Neural progenitor cell (in vitro differentiated cells): ENCODE results near the gene SIGLEC1. TPM values are rescaled to one million over a fixed set of nuclear protein-coding genes. Genes with fewer than 3 reads are reported as not detected.

ENCODE experiments used
- DNase-seq: peaks from one replicate; pipeline ENCODE4 v3.0.0-alpha.2; 2016; ENCODE audit warnings: low spot score
- H2AFZ ChIP-seq: fragments of 200-600 bp; sonication (generic); replicated peaks from 2 replicates; pipeline ENCODE4 v1.6.1; 2016; ENCODE audit warnings: antibody characterized with exemption
- H3F3A ChIP-seq: fragments of 200-600 bp; sonication (generic); 2 replicates; pipeline ENCODE4 v1.6.1; 2016; ENCODE audit warnings: antibody characterized with exemption, low read depth
- H3K27ac ChIP-seq: fragments of 200-600 bp; sonication (generic); 2 replicates; pipeline ENCODE4 v1.5.1; 2016; ENCODE audit warnings: mild to moderate bottlenecking
- H3K27me3 ChIP-seq: fragments of 200-600 bp; sonication (generic); 2 replicates; pipeline ENCODE4 v1.6.1; 2016; ENCODE audit warnings: mild to moderate bottlenecking, moderate library complexity
- H3K36me3 ChIP-seq: fragments of 200-600 bp; sonication (generic); 2 replicates; pipeline ENCODE4 v1.5.1; 2016
- H3K4me1 ChIP-seq: fragments of 200-600 bp; sonication (generic); 2 replicates; pipeline ENCODE4 v1.6.1; 2016; ENCODE audit warnings: mixed run types
- H3K4me2 ChIP-seq: fragments of 200-600 bp; sonication (generic); 2 replicates; pipeline ENCODE4 v1.6.1; 2016
- H3K4me3 ChIP-seq: fragments of 200-600 bp; sonication (generic); 2 replicates; pipeline ENCODE4 v1.5.1; 2016
- H3K79me2 ChIP-seq: fragments of 200-600 bp; sonication (generic); 2 replicates; pipeline ENCODE4 v1.6.1; 2016; ENCODE audit warnings: low read depth
- H3K9ac ChIP-seq: fragments of 200-600 bp; sonication (generic); 2 replicates; pipeline ENCODE4 v1.6.1; 2016
- H3K9me3 ChIP-seq: fragments of 200-600 bp; sonication (generic); 2 replicates; pipeline ENCODE4 v1.5.1; 2016; ENCODE audit warnings: low read depth
- H4K20me1 ChIP-seq: fragments of 200-600 bp; sonication (generic); 2 replicates; pipeline ENCODE4 v1.6.1; 2016; ENCODE audit warnings: low read depth
- H3K27ac Mint-ChIP-seq: 3 replicates; pipeline ENCODE4 v1.8.0; 2021; ENCODE audit warnings: mixed read lengths
- H3K27me3 Mint-ChIP-seq: 2 replicates; pipeline ENCODE4 v1.8.0; 2022; ENCODE audit warnings: low read depth, mild to moderate bottlenecking, inconsistent platforms, moderate library complexity, mixed read lengths; ENCODE audit not compliant: insufficient read depth
- H3K36me3 Mint-ChIP-seq: 3 replicates; pipeline ENCODE4 v1.8.0; 2021; ENCODE audit warnings: mixed read lengths
- H3K4me1 Mint-ChIP-seq: 3 replicates; pipeline ENCODE4 v1.8.0; 2021; ENCODE audit warnings: mixed read lengths
- H3K4me3 Mint-ChIP-seq: 3 replicates; pipeline ENCODE4 v1.8.0; 2021; ENCODE audit warnings: mild to moderate bottlenecking, moderate library complexity, mixed read lengths
- H3K9me3 Mint-ChIP-seq: 3 replicates; pipeline ENCODE4 v1.8.0; 2020; ENCODE audit warnings: mixed read lengths
- CTCF ChIP-seq: fragments of 200-600 bp; sonication (generic); IDR thresholded peaks from 2 replicates; pipeline ENCODE4 v1.5.1; 2017; ENCODE audit warnings: antibody characterized with exemption, mild to moderate bottlenecking
- EZH2 ChIP-seq: fragments of 200-600 bp; sonication (generic); IDR thresholded peaks from 2 replicates; pipeline ENCODE4 v1.6.1; 2017; ENCODE audit warnings: antibody characterized with exemption, mild to moderate bottlenecking, moderate library complexity
- EZH2phosphoT487 ChIP-seq: fragments of 200-600 bp; sonication (generic); IDR thresholded peaks from 2 replicates; pipeline ENCODE4 v1.6.1; 2017; ENCODE audit warnings: antibody characterized with exemption
- total RNA-seq: library from RNA; depleted of rRNA; stranded (reverse); fragments of >200 nt; gene quantifications from 2 replicates; pipeline ENCODE4 v1.2.3, GENCODE V29; 2015; ENCODE audit warnings: low replicate concordance

SIGLEC1 gene
- total RNA-seq, 1 donor from 2014 or later, result not detected

GRCh38 chr20:3681931-3682781, 30.2 kb downstream of the SIGLEC1 start, which contains the start of gene ADAM33:
Gene ADAM33, minus strand, starts transcription at chr20:3682010. Its CDS starts 6 bp downstream, at chr20:3682004.
- Histone ChIP-seq H3K4me1 (peaks cover 19% of the 10 kb centered on the region), H3K4me2 (peak within 1 kb of the TSS; percentile 92), H2AFZ (peak within 1 kb of the TSS; percentile 99), H4K20me1 (no peaks in the 10 kb centered on the region), H3K79me2 (no peaks in the 10 kb centered on the region), H3K4me3 (peak within 1 kb of the TSS; percentile 51), H3K9me3 (no peaks in the 10 kb centered on the region), H3K27ac (no peak within 1 kb of the TSS), H3K9ac (no peak within 1 kb of the TSS), H3K36me3 (no peaks in the 10 kb centered on the region), H3K27me3 (peaks cover 35% of the 10 kb centered on the region), H3F3A (peaks cover 15% of the 10 kb centered on the region)
- DNase-seq, result peak; percentile 75
- H3K4me3 Mint-ChIP-seq, result peak within 1 kb of the TSS; percentile 74
- peak; percentile 61 for TF ChIP-seq EZH2phosphoT487
- no peak for TF ChIP-seq CTCF
- no peak for TF ChIP-seq EZH2
- H3K36me3 Mint-ChIP-seq, result no peaks in the 10 kb centered on the region
- H3K27ac Mint-ChIP-seq, result peak within 1 kb of the TSS; percentile 96
- H3K9me3 Mint-ChIP-seq, result no peaks in the 10 kb centered on the region
- H3K4me1 Mint-ChIP-seq, result peaks cover 22% of the 10 kb centered on the region
- H3K27me3 Mint-ChIP-seq, result peaks cover 25% of the 10 kb centered on the region

GRCh38 chr20:3681352-3681930, 31.0 kb downstream of the SIGLEC1 start:
- peaks cover 19% of the 10 kb centered on the region for H3K4me1 ChIP-seq
- H3K27me3 ChIP-seq, result peaks cover 35% of the 10 kb centered on the region
- TF ChIP-seq CTCF (no peak), EZH2phosphoT487 (peak; percentile 22)
- H3K9ac ChIP-seq, result no peak overlapping the region
- no peaks in the 10 kb centered on the region for H3K36me3 ChIP-seq
- H3K9me3 ChIP-seq, result no peaks in the 10 kb centered on the region
- peak overlapping the region; percentile 51 for H3K4me3 ChIP-seq
- H3K27ac ChIP-seq, result no peak overlapping the region
- Mint-ChIP-seq H3K36me3 (no peaks in the 10 kb centered on the region), H3K4me1 (peaks cover 25% of the 10 kb centered on the region), H3K27me3 (peaks cover 20% of the 10 kb centered on the region), H3K9me3 (no peaks in the 10 kb centered on the region), H3K4me3 (peak overlapping the region; percentile 74), H3K27ac (peak overlapping the region; percentile 96)
- no peaks in the 10 kb centered on the region for H4K20me1 ChIP-seq
- DNase-seq, result no peak
- H3K4me2 ChIP-seq, result peak overlapping the region; percentile 92
- H3K79me2 ChIP-seq, result no peaks in the 10 kb centered on the region
- H3F3A ChIP-seq, result peaks cover 15% of the 10 kb centered on the region
- H2AFZ ChIP-seq, result peak overlapping the region; percentile 99

DNA sequence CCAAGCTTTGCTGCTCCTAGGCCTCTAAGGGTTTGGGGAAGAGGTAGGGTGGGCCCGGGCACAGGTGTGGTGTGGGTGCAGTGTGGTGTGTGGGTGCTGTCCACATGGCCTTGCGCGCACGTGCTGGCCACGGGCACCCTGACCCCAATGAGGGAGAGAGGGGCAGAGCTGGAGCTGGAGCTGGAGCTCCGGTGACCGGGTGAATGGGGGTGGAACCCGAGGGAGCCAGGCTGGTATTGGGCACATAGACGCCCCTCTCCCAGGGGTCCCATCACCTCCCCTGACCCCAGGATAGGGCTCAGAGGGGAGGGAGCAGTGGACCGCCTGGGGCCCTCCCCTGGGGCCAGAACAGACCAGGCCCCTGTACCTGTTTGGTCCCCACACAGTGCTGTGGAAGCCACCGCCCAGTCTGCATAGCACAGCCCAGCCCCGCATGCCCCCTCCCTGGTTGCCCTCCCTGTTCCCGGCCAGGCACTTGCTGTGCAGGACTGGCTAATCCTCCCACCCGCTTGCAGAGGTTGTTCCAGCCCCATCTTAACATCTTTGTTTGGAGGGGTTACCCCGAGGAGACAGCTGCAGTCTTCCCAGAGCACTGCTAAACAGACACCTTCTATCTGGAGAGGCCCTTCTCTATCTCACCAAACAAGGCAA, 31.6 kb downstream of the SIGLEC1 start:
- H3K36me3 ChIP-seq, result no peaks in the 10 kb centered on the region
- peak overlapping the region; percentile 74 for H3K4me3 Mint-ChIP-seq
- H3K4me1 ChIP-seq, result peaks cover 19% of the 10 kb centered on the region
- no peak overlapping the region for H3K27ac ChIP-seq
- H3K27ac Mint-ChIP-seq, result peak overlapping the region; percentile 96
- H3K36me3 Mint-ChIP-seq, result no peaks in the 10 kb centered on the region
- no peak overlapping the region for H3K9ac ChIP-seq
- peak overlapping the region; percentile 99 for H2AFZ ChIP-seq
- peaks cover 20% of the 10 kb centered on the region for H3K27me3 Mint-ChIP-seq
- H3K4me2 ChIP-seq, result peak overlapping the region; percentile 92
- H3K9me3 ChIP-seq, result no peaks in the 10 kb centered on the region
- H3F3A ChIP-seq, result peaks cover 15% of the 10 kb centered on the region
- no peaks in the 10 kb centered on the region for H4K20me1 ChIP-seq
- no peaks in the 10 kb centered on the region for H3K79me2 ChIP-seq
- peaks cover 35% of the 10 kb centered on the region for H3K27me3 ChIP-seq
- peak overlapping the region; percentile 51 for H3K4me3 ChIP-seq
- no peaks in the 10 kb centered on the region for H3K9me3 Mint-ChIP-seq
- TF ChIP-seq CTCF (no peak), EZH2phosphoT487 (no peak), EZH2 (no peak)
- peaks cover 25% of the 10 kb centered on the region for H3K4me1 Mint-ChIP-seq
- DNase-seq, result peak; percentile 51
